Right atrium auricular region (tissue), 2 donors: ENCODE results near the gene COPG1. TPM values are rescaled to one million over a fixed set of nuclear protein-coding genes. Genes with fewer than 3 reads are reported as not detected.

Experiments
- DNase-seq: peaks from one replicate; pipeline ENCODE4 v3.0.0-alpha.2; 2019; ENCODE audit warnings: low spot score
- H3K27ac ChIP-seq, 2 donors: fragments of 200-600 bp; sonication (generic); 1 replicate in 1 of 2; 2 replicates in 1 of 2; pipeline ENCODE4 v1.5.1; 2016 to 2019
- H3K27me3 ChIP-seq, 2 donors: fragments of 200-600 bp; sonication (generic); one replicate each; pipeline versions ENCODE4 v1.5.1 to v1.6.0; 2017 to 2019
- H3K36me3 ChIP-seq: fragments of 200-600 bp; sonication (generic); one replicate; pipeline ENCODE4 v1.5.1; 2016
- H3K4me1 ChIP-seq, 2 donors: fragments of 200-600 bp; sonication (generic); one replicate each; pipeline versions ENCODE4 v1.5.1 to v1.6.0; 2017 to 2019
- H3K4me3 ChIP-seq, 2 donors: fragments of 200-600 bp; sonication (generic); 1 replicate in 1 of 2; 2 replicates in 1 of 2; pipeline ENCODE4 v1.5.1; 2017 to 2019; ENCODE audit warnings: mild to moderate bottlenecking in 1 of 2, moderate library complexity in 1 of 2
- H3K9me3 ChIP-seq, 2 donors: fragments of 200-600 bp; sonication (generic); one replicate each; pipeline ENCODE4 v1.5.1; 2019
- CTCF ChIP-seq, 2 donors: fragments of 200-600 bp; sonication (generic); IDR thresholded peaks; one replicate each; pipeline ENCODE4 v1.5.1; 2019; ENCODE audit warnings: antibody characterized with exemption in 2 of 2
- total RNA-seq, 2 donors: library from RNA; depleted of rRNA; stranded (reverse); fragments of >200 nt; gene quantifications; one replicate each; pipeline ENCODE4 v1.1.0, GENCODE V29; 2016

Gene COPG1
- total RNA-seq, 2 donors from 2014 or later, result 88.7 to 99.2 TPM

GRCh38 chr3:129310111-129311011, 61.0 kb downstream of the COPG1 start:
- Histone ChIP-seq H3K9me3 (no peaks in the 10 kb centered on the region), H3K27me3 (no peaks in the 10 kb centered on the region), H3K4me3 (no peak overlapping the region), H3K27ac (no peak overlapping the region), H3K4me1 (peaks cover 0 to 25% of the 10 kb centered on the region in 2 donors), H3K36me3 (no peaks in the 10 kb centered on the region)
- DNase-seq, result no peak
- TF ChIP-seq CTCF (IDR thresholded peaks at IDR 0.05), result no peak

- H3K9me3 ChIP-seq, result no peaks in the 10 kb centered on the region
- no peak overlapping the region for H3K4me3 ChIP-seq
- DNase-seq, result no peak
- H3K27me3 ChIP-seq, result no peaks in the 10 kb centered on the region
- H3K36me3 ChIP-seq, result no peaks in the 10 kb centered on the region
- no peak for TF ChIP-seq CTCF (IDR thresholded peaks at IDR 0.05)
- H3K4me1 ChIP-seq, result peaks cover 0 to 16% of the 10 kb centered on the region in 2 donors
- H3K27ac ChIP-seq, result no peak overlapping the region
These were observed 61.9 kb downstream of the COPG1 start for GRCh38 chr3:129311054-129311902.

- Histone ChIP-seq H3K27me3 (no peaks in the 10 kb centered on the region), H3K9me3 (no peaks in the 10 kb centered on the region), H3K4me1 (peaks cover 0 to 20% of the 10 kb centered on the region in 2 donors), H3K27ac (no peak overlapping the region), H3K4me3 (no peak overlapping the region), H3K36me3 (no peaks in the 10 kb centered on the region)
- no peak for TF ChIP-seq CTCF (IDR thresholded peaks at IDR 0.05)
- no peak for DNase-seq
These were observed 62.7 kb downstream of the COPG1 start for GRCh38 chr3:129312021-129312639.

GRCh38 chr3:129312671-129313414, 63.4 kb downstream of the COPG1 start:
- no peaks in the 10 kb centered on the region for H3K9me3 ChIP-seq
- TF ChIP-seq CTCF (IDR thresholded peaks at IDR 0.05), result no peak
- no peak for DNase-seq
- peaks cover 0 to 27% of the 10 kb centered on the region in 2 donors for H3K4me1 ChIP-seq
- no peak overlapping the region for H3K4me3 ChIP-seq
- H3K36me3 ChIP-seq, result no peaks in the 10 kb centered on the region
- peak overlapping the region in 1 of 2 donors; percentile 88 for H3K27ac ChIP-seq
- H3K27me3 ChIP-seq, result no peaks in the 10 kb centered on the region

GRCh38 chr3:129313415-129313664, 63.9 kb downstream of the COPG1 start:
- Histone ChIP-seq H3K4me3 (no peak overlapping the region), H3K4me1 (peaks cover 0 to 28% of the 10 kb centered on the region in 2 donors), H3K9me3 (no peaks in the 10 kb centered on the region), H3K27ac (peak overlapping the region in 1 of 2 donors; percentile 88), H3K36me3 (no peaks in the 10 kb centered on the region), H3K27me3 (no peaks in the 10 kb centered on the region)
- DNase-seq, result no peak
- TF ChIP-seq CTCF (IDR thresholded peaks at IDR 0.05), result no peak
